ENCODE data around the gene SKA2. TPM values are rescaled to one million over a fixed set of nuclear protein-coding genes. Genes with fewer than 3 reads are reported as not detected.

The SKA2 gene
- total RNA-seq, 1 experiment from 2014 or later, result 91.9 TPM

- no peak overlapping the region for H3K56ac ChIP-seq (ENCODE audit: insufficient read length, low read depth, low read length)
- H3K4me3 Mint-ChIP-seq, result no peak overlapping the region
- no peaks in the 10 kb centered on the region for H3K79me1 ChIP-seq (ENCODE audit: insufficient read depth, low read depth, low read length, poor library complexity, severe bottlenecking)
- no peak overlapping the region for H2BK5ac ChIP-seq (ENCODE audit: insufficient read length, low read length)
- no peak overlapping the region for H3K4me2 ChIP-seq (ENCODE audit: insufficient read depth, insufficient read length, low read length)
- no peak overlapping the region for H3K23ac ChIP-seq (ENCODE audit: insufficient read length, low read depth, low read length)
- no peak overlapping the region for H4K5ac ChIP-seq (ENCODE audit: insufficient read length, low read depth, low read length)
- no peak for DNase-seq
- H3T11ph ChIP-seq (ENCODE audit: low read length), result no peak overlapping the region
- H3K36me3 Mint-ChIP-seq (ENCODE audit: insufficient read depth in 1 of 3, low read depth in 3 of 3), result peaks cover 10 to 76% (median 55%) of the 10 kb centered on the region in 3 experiments; a peak in 6 of 7 replicates
- no peaks in the 10 kb centered on the region for H3K27me3 ChIP-seq (ENCODE audit: insufficient read depth, low read length)
- no peak overlapping the region for H2BK12ac ChIP-seq (ENCODE audit: insufficient read length, low read depth, low read length)
- H3K23me2 ChIP-seq (ENCODE audit: insufficient read length, low read depth, low read length, poor library complexity, severe bottlenecking), result no peaks in the 10 kb centered on the region
- no peaks in the 10 kb centered on the region for H3K9me3 ChIP-seq (ENCODE audit: control insufficient read depth, low read depth, low read length)
- H3K4me1 Mint-ChIP-seq, result no peaks in the 10 kb centered on the region
- H3K27me3 Mint-ChIP-seq (ENCODE audit: low read depth), result no peaks in the 10 kb centered on the region
- no peak overlapping the region for H3K9ac ChIP-seq (ENCODE audit: extremely low read depth, insufficient read length, low read length)
- H4K20me1 ChIP-seq (ENCODE audit: control insufficient read depth, insufficient read depth, insufficient read length), result no peaks in the 10 kb centered on the region
- H3K4me1 ChIP-seq (ENCODE audit: insufficient read depth, low read length), result no peaks in the 10 kb centered on the region
- no peak overlapping the region for H2BK15ac ChIP-seq (ENCODE audit: low read depth, low read length)
- no peak overlapping the region for H3K27ac Mint-ChIP-seq
- H2BK120ac ChIP-seq (ENCODE audit: low read depth, low read length, poor library complexity, severe bottlenecking), result no peak overlapping the region
- H2AFZ ChIP-seq (ENCODE audit: low read length), result no peak overlapping the region
- no peak overlapping the region for H3K4ac ChIP-seq (ENCODE audit: low read depth, low read length)
- no peaks in the 10 kb centered on the region for H3K79me2 ChIP-seq (ENCODE audit: insufficient read depth, low read length)
- H4K8ac ChIP-seq (replicated peaks; ENCODE audit: insufficient read length, low read depth, low read length), result no peak overlapping the region
- no peak overlapping the region for H2AK5ac ChIP-seq (ENCODE audit: insufficient read length, low read length)
- no peak overlapping the region for H3K18ac ChIP-seq (ENCODE audit: insufficient read length, low read depth, low read length)
- H2BK20ac ChIP-seq (ENCODE audit: low read depth, low read length, poor library complexity, severe bottlenecking), result no peak overlapping the region
- WGBS (ENCODE audit: extremely low coverage, insufficient read length, low lambda C conversion rate), result no CpG with 5 or more reads among the region's 4 CpGs
- H3K14ac ChIP-seq (ENCODE audit: insufficient read depth, low read length), result no peak overlapping the region
- no peak overlapping the region for H4K91ac ChIP-seq (ENCODE audit: insufficient read length, low read depth, low read length)
- no peak for TF ChIP-seq CTCF (conservative IDR thresholded peaks at IDR 0.05)
- H3K27ac ChIP-seq (ENCODE audit: insufficient read length, low read depth, low read length), result no peak overlapping the region
- no peaks in the 10 kb centered on the region for H3K9me3 Mint-ChIP-seq
These were observed 44.4 kb upstream of the SKA2 start for GRCh38 chr17:59199398-59199797.

All from H9 (cell line).